ENCODE measurements around the gene RASGRP1.

DNA sequence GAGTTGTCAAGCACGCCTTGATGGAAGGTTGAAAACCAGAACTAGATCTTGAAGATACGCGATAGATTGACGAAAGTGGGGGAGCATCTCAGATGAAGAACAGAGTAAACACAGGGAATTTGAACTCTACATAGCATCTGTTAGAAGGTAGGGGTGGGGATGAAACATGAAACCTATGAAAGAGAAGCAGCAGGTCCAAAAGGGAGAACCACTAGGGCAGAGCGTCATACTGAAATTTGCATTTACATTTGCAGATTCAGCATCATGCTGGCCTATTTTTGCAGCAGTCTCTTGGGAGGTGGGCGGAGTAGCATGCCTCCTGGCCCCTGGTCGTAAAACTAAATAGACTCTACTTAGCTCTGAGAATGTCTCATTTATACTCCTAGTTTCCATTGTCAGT, 46.1 kb upstream of the RASGRP1 start:
- TF ChIP-seq CTCF (IDR thresholded peaks at IDR 0.05) (no peak), EZH2 (IDR thresholded peaks at IDR 0.05; ENCODE audit: borderline replicate concordance, insufficient read depth, low read depth, low read length, poor library complexity, severe bottlenecking) (no peak)

Data from B cell (primary cell).